Endothelial cell (in vitro differentiated cells): ENCODE data around the gene TRIO. TPM values are rescaled to one million over a fixed set of nuclear protein-coding genes. Genes with fewer than 3 reads are reported as not detected.
A peak's percentile ranks its signal among the peaks of the same experiment; 100 is the strongest.

ENCODE experiments used
- DNase-seq: peaks from one replicate; pipeline ENCODE4 v3.0.0; 2021; ENCODE audit warnings: low spot score
- H3K27ac Mint-ChIP-seq: one replicate; pipeline ENCODE4 v1.8.0; 2021; ENCODE audit warnings: mixed read lengths, inconsistent platforms; ENCODE audit not compliant: unreplicated experiment
- H3K27me3 Mint-ChIP-seq: one replicate; pipeline ENCODE4 v1.8.0; 2021; ENCODE audit warnings: mild to moderate bottlenecking, moderate library complexity, mixed read lengths, inconsistent platforms; ENCODE audit not compliant: unreplicated experiment
- H3K36me3 Mint-ChIP-seq: one replicate; pipeline ENCODE4 v1.8.0; 2021; ENCODE audit warnings: mild to moderate bottlenecking, low read depth, mixed read lengths, inconsistent platforms; ENCODE audit not compliant: unreplicated experiment
- H3K4me1 Mint-ChIP-seq: one replicate; pipeline ENCODE4 v1.8.0; 2021; ENCODE audit warnings: mild to moderate bottlenecking, mixed read lengths, inconsistent platforms; ENCODE audit not compliant: unreplicated experiment
- H3K4me3 Mint-ChIP-seq: one replicate; pipeline ENCODE4 v1.8.0; 2021; ENCODE audit warnings: mild to moderate bottlenecking, mixed read lengths, inconsistent platforms; ENCODE audit not compliant: unreplicated experiment
- H3K9me3 Mint-ChIP-seq: one replicate; pipeline ENCODE4 v1.8.0; 2021; ENCODE audit warnings: mixed read lengths, inconsistent platforms; ENCODE audit not compliant: unreplicated experiment
- CTCF ChIP-seq: fragments of 200-600 bp; sonication (generic); IDR thresholded peaks from one replicate; pipeline ENCODE4 v1.5.0; 2021; ENCODE audit warnings: antibody characterized with exemption; ENCODE audit not compliant: unreplicated experiment
- total RNA-seq: library from RNA; stranded (reverse); fragmentation: NEBNext Ultra II Directional; extraction: Animal tissue kit (Norgen Biotek cat#: 25700); gene quantifications from one replicate; pipeline ENCODE4 v1.2.1, GENCODE V29; 2021; ENCODE audit not compliant: unreplicated experiment

Gene TRIO
- total RNA-seq, 1 donor from 2014 or later = 229 TPM

- Mint-ChIP-seq H3K4me1 (peaks cover 26% of the 10 kb centered on the region), H3K9me3 (no peaks in the 10 kb centered on the region), H3K27ac (peak overlapping the region; percentile 6), H3K27me3 (peaks cover 14% of the 10 kb centered on the region), H3K36me3 (peaks cover 4% of the 10 kb centered on the region), H3K4me3 (peak overlapping the region; percentile 89)
- DNase-seq = no peak
- no peak for TF ChIP-seq CTCF
Observed at GRCh38 chr5:14142202-14142826, 828 bp upstream of the TRIO start.

- TF ChIP-seq CTCF = no peak
- no peak for DNase-seq
- Mint-ChIP-seq H3K27ac (no peak overlapping the region), H3K4me3 (no peak overlapping the region), H3K36me3 (peaks cover 4% of the 10 kb centered on the region), H3K27me3 (peaks cover 14% of the 10 kb centered on the region), H3K4me1 (peaks cover 38% of the 10 kb centered on the region), H3K9me3 (no peaks in the 10 kb centered on the region)
Observed at GRCh38 chr5:14143546-14143840, 351 bp downstream of the TRIO start.

GRCh38 chr5:14143841-14144585 is 871 bp downstream of the TRIO start:
- Mint-ChIP-seq H3K9me3 (no peaks in the 10 kb centered on the region), H3K4me1 (peaks cover 43% of the 10 kb centered on the region), H3K27me3 (peaks cover 13% of the 10 kb centered on the region), H3K36me3 (peaks cover 4% of the 10 kb centered on the region), H3K4me3 (peak overlapping the region; percentile 96), H3K27ac (peak overlapping the region; percentile 30)
- DNase-seq = peak; percentile 43
- no peak for TF ChIP-seq CTCF

GRCh38 chr5:14144586-14145434 is 1.7 kb downstream of the TRIO start:
- Mint-ChIP-seq H3K36me3 (peaks cover 4% of the 10 kb centered on the region), H3K9me3 (no peaks in the 10 kb centered on the region), H3K4me1 (peaks cover 51% of the 10 kb centered on the region)

More at GRCh38 chr5:14144586-14145434, 1.7 kb downstream of the TRIO start:
- Mint-ChIP-seq H3K27ac (peak overlapping the region; percentile 70), H3K4me3 (peak overlapping the region; percentile 96), H3K27me3 (peaks cover 6% of the 10 kb centered on the region)
- no peak for TF ChIP-seq CTCF
- DNase-seq = peak; percentile 73
